GM19043 (cell line): ENCODE results near the gene RAPSN.

Experiments
- ATAC-seq: cut with Tn5 transposase; IDR thresholded peaks from one replicate; pipeline ENCODE4 v1.9.1; 2021; ENCODE audit warnings: low read depth; ENCODE audit not compliant: unreplicated experiment

Gene RAPSN

GRCh38 chr11:47391711-47392432 is 57.1 kb downstream of the RAPSN start:
- no peak for ATAC-seq

GRCh38 chr11:47391077-47391583 is 57.8 kb downstream of the RAPSN start:
- ATAC-seq: no peak

GRCh38 chr11:47390422-47390760 is 58.5 kb downstream of the RAPSN start:
- no peak for ATAC-seq

GRCh38 chr11:47389577-47390421 is 59.1 kb downstream of the RAPSN start:
- ATAC-seq: no peak

- ATAC-seq: no peak
Observed at GRCh38 chr11:47388697-47389576, 60.0 kb downstream of the RAPSN start.

GRCh38 chr11:47387944-47388696 is 60.8 kb downstream of the RAPSN start:
- no peak for ATAC-seq
